SKM-1 treated with dmso at 0.1 percent for 144 hours (cell line): ENCODE measurements around the gene SPTLC3.
"Not testable (repeated sequence)": the region's sequence is repeated elsewhere in the genome, so short reads cannot be mapped to it uniquely, and the experiment has no call there.

Experiments used
- DNase-seq: peaks from one replicate; lab custom pipeline; 2025; ENCODE audit not compliant: unreplicated experiment; lab: John Stamatoyannopoulos, UW

SPTLC3 gene

DNA sequence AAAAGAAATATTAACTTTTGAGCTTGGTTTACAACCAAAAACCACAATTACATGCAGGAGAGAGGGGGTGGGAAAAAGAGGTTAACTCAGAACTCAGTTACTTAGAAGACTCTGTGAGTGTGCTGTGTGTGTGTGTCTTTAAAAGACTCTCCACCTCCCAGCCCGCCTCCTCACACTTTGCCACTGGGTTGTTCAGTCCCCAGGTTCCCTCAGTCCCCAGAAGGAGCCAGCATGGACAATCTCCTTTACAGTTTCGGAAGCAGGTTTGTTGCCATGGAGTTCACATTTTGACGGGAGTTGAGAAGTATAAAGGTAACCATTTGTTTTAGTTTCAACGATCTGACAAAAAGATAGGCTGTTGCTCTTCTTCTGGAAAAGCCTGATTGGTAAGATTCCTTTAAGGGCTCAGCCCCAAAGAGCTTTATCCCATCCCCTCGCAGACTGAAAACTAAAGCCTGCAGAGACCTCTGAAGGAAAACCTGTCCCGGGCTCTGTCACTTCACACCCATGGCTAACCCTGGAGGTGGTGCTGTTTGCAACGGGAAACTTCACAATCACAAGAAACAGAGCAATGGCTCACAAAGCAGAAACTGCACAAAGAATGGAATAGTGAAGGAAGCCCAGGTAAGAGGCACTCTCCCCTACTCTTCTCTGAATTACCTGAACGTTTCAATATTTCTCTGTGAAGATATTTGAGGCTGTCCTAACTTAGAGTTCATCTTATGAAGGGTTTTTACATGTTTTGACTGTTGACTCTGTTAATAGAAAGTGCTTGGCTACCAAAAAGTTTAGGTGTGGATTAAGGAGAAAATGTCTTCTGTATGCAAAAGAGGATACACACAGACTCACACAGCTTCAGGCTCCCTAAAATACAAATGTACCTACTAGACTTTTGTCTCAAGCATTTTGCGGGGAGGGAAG is at the start of gene SPTLC3:
SPTLC3 (plus strand) TSS at position 212 of the 921 bp plus-strand sequence; CDS start at position 508, 296 bp downstream.
- DNase-seq, result no peak

DNA sequence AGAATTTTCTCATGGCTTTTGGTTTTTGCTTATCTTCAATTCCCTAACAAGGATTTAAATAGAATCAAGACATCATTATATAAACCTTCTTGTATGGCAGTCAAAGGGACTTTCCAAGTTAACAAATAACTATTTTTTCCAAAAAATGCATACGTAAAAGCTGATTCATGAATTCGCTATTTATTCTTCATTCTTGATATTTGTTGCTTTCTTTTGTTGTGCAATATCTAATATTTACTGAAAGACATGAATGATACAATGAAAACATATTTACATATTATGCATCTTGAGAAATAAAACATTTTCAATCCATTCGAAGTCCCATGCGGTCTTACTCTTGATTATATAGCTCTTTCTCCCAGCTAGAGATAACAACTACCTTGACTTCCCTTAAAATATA is 47.0 kb upstream of the SPTLC3 start:
- DNase-seq, result no peak

DNA sequence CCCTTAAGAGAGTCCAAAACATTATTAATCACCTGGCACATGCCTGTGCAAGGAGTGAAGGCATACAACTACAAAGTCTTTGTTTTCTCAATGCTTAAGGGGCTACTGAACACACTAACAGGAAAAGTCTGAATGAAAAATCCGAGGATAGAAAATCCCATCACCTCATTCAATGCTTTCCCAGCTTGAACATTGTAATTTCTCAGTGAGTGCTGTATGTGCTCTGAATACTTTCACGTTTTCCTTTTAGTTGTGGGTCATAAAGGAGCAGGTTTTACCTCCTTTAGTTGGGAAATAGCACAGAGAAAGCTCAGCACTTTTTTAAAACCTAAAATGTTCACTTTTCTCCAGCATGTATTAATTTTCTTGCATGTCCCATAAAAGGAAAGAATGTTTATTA is 45.9 kb upstream of the SPTLC3 start:
- no peak for DNase-seq

DNA sequence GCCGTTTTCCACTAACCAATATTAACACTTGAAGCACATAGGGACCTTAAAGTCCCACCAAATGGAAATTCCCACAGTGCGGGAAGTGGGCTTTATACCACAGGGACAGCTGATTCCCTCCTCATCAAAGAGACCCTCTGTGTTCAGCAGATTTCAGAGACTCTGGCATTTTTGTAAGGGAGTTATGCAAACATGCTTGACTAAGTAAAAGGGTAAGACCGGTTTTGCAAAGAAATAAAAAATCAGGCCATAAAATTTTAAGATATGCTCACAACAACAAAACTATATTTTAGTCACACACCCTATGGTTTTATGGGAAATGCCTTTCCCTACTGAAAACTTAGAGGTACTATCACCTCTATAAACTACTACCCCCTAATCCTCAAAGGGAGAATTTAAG is 45.4 kb upstream of the SPTLC3 start:
- no peak for DNase-seq

DNA sequence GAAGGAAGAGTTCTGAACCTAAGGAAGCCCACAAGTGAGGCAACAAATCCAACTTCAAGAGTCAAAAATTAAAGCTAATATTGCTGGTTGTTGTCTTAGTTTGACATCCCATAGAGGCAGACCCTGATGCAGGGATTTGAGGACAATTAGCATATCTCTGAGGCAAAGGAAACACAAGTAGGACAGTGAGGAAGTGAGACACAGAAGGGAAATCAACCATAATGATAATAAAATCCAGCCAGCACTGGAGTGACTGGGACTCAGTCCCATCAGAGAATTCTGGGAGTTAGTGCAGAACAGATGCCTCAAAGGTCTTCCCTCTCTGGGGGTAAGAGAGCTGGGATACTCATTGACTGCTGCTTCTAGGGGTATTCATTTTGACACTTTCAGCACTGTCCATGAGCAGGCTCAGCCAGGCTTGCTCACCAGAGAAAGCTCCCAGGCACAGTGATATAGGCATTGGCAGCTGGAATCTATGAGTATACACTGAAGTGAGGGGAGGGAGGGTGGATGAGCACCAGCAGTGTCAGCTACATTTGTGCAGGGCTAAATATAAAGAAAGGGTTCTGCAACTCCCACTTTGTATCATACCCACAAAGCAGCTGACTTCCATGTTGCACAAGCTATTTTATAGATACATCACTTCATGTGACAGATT is 43.4 kb upstream of the SPTLC3 start:
- no peak for DNase-seq

DNA sequence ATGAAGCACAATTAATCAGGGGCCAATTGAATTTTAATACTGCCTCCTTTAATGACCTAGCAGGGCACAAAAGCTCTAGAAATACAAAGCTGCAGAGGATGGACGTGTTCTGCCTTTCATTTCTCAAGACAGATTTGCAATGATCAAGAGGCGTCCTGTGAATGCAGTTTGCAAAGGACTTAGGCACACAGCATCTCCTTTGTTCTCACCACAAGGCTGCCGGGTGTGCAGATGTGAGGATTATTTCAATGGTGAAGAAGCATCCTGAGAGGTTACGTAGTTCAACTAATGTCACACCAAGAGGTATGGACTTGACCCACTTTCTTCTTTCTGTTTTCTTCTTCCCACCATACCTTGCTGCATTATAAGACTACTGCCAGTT is 42.9 kb upstream of the SPTLC3 start:
- DNase-seq, result no peak

DNA sequence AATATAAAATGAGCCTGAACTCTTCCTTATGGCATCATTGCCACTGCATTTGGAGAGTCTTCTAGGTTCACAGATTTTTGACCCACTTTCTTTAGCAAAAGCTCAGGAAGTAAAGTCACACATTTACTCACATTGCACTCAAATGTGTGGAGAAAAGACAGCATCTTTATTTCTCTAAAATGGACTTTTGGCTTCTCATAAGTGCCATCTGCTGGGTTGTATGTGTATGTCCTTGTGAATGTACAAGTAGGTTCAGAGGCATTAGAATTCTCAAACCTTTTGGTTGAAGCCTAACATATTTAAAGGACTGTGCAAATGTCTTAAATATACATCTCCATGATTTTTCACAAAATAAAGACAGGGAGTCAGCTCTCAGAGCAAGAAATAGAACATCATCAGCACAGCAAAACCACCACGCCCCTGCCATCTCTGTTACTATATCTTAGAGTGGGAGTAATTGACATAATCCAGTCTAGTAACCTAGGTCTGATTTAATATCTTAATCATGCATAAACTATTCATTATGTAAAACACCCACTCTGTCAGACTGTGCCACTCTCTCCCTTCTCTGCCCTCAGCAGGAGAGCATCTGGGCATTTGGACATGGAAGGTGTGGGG is 42.2 kb upstream of the SPTLC3 start:
- no peak for DNase-seq

DNA sequence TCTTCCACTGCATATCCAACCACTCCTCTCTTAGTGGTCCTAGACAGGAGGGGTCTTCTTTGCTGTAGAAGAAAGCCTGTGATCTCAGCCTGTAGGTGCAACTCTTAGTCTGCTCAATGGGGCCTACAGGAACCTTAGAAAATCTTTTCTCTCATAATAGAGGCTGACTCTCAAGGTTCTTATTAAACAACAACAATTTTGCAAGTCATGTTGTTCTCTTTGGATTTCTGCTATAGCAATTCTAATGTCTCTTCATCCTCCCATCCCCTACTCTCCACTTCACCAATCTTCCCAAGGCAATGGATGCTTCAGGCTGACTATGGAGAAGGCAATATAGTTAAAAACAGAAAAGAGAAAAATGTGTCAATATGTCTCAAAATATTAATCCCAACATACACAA is 40.8 kb upstream of the SPTLC3 start:
- no peak for DNase-seq

DNA sequence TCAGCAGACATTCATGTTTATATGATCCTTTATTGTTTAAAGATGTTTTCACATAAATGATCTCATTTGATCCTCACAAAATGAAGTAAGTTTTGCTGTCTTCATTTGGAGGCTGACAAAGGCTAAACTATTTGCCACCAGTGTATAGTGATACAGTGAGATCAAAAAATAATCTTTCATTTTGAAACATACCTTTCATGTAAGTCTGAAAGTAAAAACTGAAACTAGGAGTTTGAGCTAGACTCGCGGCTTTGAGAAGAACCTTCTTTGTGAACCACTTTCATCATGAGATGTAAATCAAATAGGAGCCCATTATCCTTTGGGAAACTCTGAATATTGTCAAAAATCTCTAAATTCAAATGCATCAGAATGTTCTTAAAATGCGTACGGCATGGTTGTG is 40.3 kb upstream of the SPTLC3 start:
- DNase-seq, result no peak

DNA sequence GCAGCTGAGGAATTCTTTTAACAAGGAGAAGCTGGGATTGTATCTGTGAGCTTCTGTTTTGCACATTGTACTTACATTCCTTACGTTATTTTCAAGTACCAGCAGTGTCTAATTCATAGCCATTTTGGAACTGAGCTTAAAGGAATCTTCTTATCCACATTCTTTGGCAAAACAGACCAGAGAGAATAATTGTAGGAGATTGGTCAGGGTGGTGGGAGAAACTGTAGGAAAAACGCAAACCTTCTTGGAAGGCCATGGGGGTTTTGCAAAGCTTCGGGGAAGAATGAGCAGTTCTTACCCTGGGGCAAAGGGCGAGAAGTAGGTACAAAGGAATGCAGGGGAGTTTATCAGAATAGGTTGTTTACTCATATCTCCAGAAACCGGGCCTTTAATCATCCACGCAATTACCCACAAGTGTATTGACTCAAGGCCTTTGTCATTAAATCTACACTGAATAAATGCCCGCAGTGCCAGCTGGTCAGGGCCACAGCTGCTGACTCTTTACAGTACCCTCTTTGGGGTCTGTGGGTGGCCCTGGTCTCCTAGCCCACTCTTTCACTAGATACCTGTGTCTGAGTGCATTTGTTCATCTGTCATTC is 39.6 kb upstream of the SPTLC3 start:
- no peak for DNase-seq

DNA sequence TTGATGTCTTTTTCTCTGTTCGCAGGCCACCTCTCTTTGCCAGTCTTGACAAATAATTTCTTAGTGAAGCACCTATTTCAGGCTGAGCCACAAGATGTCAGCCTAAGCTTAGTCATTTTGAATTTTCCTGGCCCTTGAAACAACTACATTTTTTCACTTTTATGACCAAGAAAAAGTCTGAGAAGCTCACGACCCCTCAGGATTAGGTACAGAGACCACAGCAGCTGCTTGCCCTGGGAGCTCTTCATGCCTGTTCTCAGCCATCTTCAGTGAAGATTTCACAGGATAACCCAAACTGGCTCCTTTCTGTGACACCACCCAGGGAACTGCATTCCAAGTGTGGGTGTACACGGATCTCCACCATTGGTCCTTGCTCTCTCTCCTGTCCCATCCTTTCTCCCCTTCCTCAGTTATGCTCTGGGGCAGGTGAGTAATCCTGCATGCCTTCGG is 38.4 kb upstream of the SPTLC3 start:
- DNase-seq, result no peak

DNA sequence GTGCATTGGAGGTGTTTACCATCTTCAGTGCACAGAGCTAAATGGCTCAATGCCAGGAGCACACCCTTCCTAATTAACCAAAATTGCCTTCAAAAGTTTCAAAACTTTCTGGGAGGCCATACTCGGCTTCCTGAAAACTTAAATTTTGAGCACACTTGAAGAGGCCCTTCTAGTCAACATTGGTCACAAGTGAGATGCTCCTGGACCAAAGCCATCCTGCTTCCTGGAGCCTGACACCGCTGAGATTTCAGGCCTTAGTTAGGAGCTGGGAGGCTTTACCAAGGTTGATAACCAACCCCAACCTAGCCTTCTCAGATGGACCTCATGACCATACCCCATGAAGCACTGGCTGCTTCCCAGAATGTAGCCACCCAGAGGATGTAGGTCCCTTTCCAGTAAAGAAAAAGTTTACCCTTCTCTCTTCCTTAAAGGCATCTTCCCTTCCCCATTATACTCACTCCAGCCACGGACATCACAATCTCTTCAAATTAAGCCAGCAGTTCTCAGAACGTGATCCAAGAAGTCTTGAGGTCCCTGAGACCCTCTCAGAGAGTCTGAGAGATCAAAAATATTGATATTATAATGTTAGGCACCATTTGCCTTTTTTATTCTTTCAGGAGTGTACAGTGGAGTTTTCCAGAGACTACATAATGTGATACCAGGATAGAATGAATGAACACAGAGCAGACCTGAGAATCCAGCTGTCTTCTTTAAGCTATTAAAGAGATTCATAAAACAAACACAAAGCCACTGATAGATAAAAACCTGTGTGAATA is 32.8 kb upstream of the SPTLC3 start:
- no peak for DNase-seq

DNA sequence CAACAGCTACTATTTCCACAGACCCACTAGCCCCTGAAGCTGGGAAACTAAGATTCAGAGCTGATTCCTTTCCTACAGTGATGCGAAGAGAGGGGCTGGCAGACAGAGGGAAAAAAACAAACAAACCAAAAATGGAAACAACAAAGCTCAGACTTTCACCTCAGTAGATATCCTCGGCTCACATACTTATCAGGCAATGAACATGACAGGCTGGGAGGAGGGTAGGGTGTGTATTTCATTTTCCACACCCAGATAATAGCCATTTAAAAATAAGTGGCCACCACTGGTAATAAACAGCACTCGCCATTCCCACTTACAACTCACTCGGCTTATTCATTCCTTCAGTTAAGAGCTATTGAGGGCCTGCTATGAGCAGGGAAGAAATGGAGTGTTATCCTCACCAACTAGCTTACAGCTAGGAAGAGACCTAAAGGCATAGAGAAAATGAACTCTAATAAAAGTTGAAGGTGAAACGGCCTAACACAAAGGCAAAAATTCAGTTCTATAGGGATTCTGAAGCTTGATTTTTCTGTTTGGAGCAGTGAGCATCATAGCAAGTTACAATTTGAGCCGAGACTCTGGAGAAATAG is 32.0 kb upstream of the SPTLC3 start:
- DNase-seq, result no peak

DNA sequence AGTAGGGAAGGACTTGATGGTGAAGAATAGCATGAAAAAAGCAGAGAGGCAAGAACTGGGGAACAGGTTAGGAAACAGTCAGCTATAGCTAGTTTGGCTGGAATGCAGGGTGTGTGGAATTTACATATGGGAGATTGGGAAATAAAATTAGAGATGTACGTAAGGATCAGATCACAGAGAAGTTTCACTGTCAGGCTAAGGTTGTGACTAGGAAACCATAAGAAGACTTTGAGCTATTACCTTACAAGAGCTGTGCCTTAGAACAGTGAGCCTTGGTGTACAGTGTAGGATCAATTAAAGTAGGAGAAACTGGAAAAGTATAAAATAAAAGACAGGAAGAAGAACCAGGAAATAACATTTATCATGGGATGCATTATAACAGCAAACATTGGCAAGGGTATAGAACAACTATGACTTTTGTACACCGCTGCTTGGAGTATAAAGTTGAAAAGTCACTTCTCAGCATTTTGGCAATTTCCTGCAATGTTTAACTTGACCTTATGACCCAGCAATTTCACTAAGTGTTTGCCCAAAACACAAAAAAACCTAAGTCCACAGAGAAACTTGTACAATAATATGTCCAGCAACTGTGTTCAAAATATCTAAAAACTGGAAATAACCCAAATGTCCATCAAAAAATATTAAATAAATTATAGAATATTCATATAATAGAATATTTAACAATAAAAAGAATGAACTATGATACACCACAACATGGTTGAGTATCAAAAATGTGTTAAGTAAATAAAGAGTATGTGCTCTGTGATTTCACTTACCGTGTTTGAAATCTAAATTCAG is 31.2 kb upstream of the SPTLC3 start:
- DNase-seq, result no peak

DNA sequence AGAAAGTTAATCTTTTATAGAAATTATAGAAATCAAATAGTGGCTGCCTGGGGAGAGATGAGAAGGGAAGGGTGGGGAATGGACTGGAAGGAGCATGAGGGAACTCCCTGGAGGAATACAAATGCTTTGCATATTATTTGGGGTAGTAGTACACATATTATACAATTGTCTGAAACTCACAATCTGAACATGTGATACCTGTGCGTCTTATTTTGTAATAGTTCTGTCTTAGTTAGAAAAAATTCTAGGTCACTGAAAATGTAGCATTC is 30.7 kb upstream of the SPTLC3 start:
- no peak for DNase-seq

DNA sequence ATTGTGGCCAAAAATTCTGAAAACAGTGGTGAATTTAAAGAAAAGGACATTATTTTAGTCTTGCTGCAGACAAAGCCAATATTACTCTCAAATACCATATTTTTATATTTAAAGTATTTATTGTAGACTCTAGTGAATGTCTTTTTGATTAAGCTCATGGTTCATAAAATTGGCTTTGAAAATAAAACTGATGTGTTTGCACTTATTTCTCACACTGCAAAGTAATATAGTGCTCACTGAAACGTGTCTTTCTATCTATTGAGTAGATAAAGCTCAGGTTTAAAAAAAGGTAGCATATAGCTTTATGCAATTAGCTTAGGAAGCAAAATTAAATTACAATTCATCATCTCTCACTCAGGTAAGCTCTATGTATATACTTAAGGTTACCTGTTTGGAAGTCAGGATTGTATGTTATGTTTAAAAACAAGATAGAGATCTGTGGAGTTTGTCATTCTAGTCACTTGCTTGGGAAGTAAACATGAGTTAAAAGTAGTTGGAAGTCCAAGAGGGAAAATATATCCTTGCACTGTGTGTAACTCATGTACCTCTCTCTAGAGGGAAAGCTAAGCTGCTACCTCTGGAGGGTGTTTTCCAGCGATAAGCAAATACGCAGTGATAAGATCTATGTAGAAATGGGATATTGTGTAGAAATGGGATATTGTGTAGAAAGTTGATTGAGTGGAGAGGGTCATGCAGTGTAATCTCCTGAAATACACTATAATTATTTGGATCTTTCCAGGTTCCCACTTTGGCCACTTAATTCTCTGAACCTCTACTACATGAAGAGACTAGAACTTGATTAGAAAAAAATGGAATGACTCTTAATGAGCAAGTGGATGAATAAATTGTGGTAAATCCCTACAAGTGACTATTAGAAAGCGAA is 29.9 kb upstream of the SPTLC3 start:
- DNase-seq, result no peak

DNA sequence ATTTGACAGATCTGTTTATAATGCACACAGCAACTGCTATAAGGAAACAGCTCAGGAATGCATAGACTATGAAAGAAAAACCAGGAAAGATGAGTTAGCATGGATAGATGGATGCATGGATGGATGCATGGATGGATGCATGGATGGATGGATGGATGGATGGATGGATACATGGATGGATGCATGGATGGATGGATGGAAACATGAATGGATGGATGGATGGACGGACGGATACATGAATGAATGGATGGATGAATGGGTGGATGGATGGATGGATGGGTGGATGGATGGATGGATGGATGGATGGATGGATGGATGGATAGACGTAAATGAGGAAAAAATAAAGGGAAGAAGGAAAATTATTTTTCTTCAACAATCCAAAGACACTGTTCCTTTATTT is 29.1 kb upstream of the SPTLC3 start:
- DNase-seq, result not testable (repeated sequence)

DNA sequence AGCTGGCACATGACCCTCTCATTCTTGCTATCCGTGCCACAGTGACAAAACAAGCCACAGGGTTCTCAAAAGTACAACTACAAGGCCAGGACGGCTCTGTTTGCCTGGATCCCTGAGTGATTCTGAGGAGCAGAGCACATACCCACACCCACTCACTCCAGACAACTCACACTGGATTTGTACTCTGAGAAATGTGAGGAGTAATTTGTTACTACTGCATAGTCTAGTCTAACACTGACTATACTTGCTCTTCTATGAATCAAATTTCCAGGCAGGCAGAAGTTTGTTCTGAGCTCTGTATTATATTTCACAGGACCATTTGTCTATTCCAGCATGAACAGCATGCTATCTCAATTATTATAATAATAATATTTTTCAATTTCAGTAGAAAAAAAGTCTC is 26.7 kb upstream of the SPTLC3 start:
- no peak for DNase-seq
